ENCODE results near the gene DDX1.

Gene DDX1

DNA sequence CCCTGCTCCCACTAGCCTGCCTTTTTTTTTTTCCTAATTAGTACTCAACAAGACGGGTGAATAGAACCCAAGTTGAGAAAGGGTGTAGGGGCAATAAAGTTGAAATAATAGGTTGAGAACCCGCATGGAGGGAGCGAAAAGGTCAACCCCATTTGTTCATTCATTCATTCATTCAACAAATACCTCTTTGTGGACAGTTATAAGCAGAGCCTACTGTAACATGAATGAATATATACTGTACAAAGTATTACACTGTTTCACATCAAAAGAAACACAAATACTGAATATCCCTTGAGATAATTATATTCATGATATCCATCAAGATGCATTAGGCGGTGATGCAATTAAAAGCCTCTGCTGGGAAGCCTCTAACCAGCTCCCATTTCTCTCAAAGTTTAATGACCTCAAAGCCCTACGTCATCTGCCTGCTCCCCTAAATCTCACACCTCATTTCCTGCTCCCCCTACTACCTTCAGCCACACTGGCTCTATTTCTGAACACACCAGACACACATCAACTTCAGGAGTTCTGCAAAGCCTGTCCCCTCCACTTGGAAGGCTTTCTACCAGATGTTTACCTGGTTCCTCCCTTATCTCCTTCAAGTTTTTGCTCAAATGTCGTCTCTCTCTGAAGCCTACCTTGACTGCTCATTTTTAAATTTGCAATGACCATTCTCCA is 29.2 kb upstream of the DDX1 start:
- DNase-seq, result no peak

- DNase-seq, result no peak
Observed at GRCh38 chr2:15563227-15564100, 28.2 kb upstream of the DDX1 start.

GRCh38 chr2:15565392-15565791 is 26.3 kb upstream of the DDX1 start:
- no peak for DNase-seq

DNA sequence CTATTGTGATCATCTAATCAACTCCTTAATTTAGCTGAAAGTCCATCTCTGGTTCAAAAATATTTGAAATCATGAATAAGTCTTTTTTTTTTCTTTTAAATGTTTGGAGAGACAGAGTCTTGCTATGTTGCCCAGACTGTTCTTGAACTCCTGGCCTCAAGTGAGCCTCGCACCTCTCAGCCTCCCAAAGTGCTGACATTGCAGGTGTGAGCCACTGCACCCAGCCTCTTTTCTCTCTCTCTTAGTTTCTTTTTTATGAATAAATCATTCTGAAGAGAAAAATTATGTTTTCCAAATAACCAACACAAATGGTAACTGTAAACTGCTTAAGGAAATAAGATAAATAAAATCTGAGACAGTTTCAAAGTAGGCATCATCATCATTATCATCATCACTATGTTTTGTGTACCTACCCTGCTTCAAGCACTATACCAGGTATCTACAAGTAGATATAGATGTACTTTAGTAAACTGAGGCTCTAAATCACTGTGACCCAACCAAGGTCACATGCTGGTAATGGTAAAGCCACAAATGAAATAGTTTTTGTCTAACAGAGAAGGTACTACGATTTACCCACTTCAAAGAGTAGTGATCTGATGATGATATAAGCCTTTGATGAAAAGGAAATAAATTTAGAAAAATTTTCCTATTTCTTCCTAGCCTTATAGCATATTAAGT is 25.5 kb upstream of the DDX1 start:
- DNase-seq, result no peak

GRCh38 chr2:15566912-15567311 is 24.8 kb upstream of the DDX1 start:
- DNase-seq, result no peak

DNA sequence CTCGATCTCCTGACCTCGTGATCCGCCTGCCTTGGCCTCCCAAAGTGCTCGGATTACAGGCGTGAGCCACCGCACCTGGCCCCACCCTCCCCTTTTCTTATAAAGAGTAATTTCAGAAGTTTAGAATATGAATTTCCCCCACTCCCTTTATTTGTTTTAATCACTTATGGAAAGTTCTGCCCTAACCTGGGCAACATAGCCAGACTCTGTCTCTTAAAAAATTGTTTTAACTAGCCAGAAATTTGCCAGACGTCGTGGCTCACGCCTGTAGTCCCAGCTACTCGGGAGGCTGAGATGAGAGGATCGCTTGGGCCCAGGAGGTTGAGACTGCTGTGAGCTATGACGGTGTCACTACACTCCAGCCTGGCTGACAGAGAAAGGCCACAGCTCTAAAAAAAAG is 22.8 kb upstream of the DDX1 start:
- no peak for DNase-seq

DNA sequence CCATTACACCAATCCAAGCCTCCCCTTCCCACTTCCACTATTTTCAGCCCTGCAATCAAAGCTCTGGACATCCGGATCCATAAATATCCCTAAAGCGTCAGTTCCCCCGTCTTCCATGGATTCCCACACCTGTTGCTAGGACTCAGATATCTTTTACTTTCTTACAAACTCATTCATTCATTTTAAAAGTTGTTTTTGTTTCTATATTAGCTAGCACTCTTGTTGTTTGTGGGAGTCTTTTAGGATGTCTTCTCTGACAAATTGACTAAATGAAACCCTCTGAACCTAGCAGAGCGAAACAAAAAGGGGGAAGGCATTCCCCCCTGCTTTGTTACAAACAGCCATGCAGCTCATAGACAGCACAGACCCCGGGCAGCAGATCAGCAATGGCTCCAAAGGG is 21.6 kb upstream of the DDX1 start:
- no peak for DNase-seq

DNA sequence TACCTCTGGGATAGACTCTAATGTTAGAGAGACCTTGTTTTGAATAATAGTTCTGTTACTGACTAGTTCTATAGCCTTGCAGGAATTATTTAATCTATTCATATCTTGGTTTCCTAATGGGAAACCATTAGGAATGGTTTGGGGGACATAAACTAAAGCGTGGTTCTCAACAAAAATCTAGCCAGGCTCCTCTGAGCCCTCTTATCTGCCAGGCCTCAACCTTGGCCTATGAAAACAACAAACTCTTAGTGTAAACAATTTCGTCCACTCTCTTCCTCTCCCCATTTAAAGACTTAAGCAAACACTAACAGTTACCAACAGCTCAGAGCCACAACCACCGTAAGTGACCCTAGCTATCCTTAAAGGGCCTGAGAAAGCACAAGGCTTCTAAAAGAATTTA is 19.9 kb upstream of the DDX1 start:
- no peak for DNase-seq

DNA sequence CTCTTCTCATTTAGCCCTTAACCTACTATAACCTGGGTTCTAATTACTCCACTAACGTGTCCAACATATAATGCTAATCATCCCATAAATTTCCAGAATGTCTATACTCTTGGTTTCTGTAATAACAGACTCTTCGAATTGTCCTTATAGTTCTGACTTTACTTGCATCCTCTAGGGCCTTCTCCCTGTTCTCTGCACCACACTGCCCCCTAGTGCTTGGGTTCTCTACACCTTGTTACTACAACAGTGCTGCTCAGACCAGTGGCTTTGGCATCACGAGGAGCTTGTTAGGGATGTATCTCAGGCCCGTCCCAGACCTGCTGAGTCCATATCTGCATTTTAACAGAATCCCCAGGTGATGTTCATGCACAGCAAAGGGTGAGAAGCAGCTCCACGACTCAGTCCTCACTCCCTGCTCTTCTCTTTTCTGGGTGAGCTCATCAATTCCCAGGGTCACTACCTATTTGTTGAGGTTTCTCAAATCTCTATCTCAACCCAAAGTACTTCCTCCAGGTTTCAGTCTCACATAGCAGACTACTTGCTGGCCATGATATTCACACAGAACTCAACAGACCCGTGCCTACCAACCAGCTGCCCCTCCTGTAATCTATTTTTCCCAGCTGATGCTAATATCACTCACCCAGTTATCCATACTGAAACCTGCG is 14.5 kb upstream of the DDX1 start:
- DNase-seq, result peak; percentile 91

GRCh38 chr2:15579641-15580040 is 12.0 kb upstream of the DDX1 start:
- no peak for DNase-seq

DNA sequence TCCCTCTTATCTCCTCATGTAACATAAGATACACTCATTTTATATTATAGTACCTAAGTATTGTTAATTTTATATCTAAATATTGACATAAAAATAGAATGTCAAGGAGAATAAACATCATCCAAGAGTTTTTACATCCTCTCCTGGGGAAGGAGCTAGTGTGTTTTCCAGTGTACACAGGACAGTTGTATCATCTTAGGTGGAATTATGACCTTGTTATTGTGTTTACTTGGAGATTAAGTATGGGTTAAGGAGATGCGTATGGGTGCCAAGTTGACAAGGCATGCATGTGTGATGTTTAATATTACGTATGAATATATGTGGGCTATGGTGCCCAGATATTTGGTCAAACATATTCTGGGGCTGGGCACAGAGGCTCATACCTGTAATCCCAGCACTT is 11.2 kb upstream of the DDX1 start:
- DNase-seq, result no peak

- no peak for DNase-seq
Observed at GRCh38 chr2:15582710-15583357, 8.8 kb upstream of the DDX1 start.

GRCh38 chr2:15583826-15584225 is 7.8 kb upstream of the DDX1 start:
- DNase-seq, result no peak

GRCh38 chr2:15584316-15584715 is 7.4 kb upstream of the DDX1 start:
- no peak for DNase-seq

DNA sequence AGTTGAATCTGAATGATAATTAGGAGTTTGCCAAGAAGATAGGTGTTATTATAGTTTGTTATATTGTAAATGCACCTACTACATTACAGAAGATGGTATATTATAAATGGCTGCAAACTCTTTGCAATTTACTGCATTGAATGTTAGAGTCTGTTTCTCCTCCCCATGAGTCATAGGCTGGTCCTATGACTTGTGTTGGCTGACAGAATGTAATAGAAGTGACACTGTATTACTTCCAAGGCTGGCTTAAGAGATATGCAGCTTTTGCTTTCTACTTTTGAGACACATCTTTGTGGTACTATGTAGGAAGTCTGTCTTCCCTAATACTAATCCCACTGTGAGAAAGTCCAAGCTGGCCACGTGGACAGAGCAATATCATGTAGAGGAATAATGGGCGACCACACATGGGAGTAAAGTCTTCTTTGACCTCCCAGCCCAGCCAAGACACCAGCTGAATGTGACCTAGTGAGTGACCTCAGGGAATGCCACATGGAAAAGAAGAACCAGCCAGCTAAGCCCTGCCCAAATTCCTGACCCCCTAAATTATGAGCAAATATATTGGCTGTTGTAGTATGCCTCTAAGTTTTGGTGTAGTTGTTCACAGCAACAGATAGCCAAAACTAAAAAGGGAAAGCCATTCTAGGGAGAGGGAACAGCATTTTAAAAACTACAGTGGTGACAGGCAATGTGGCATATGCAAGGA is 6.8 kb upstream of the DDX1 start:
- DNase-seq, result no peak

- DNase-seq, result peak; percentile 38
Observed at GRCh38 chr2:15588329-15588919, 3.2 kb upstream of the DDX1 start.

DNA sequence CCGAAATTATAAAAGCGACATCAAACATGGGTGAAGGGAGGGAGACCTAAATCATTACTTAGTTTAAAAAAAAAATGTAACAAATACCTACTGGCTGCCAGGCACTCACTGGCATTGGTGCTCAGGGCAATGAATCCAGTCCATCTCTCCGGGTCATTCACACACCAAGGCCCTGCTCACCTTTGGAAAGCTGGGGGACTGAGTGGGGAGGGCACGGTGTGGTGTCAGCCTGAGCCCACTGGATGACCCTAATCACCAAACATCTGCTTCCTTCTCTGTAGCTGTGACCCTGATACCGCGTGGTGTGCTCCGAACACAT is 336 bp upstream of the DDX1 start:
- no peak for DNase-seq

DNA sequence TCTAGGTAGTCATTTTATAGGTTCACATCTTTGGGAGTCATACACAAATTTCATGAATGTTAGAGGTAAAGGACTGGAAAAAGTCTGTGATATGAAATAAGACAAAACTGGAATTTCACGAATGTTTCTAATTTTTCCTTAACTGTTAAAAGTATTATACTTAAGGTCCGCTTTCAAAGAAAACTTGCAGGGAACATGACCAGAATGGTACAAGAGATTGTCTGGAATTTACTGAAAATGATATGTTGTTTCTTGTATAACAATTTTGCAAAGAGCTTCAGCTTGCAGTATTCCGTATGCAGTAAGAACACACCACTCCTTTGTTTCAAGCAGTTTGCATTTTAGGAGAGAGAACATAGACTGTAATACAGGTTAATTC is 1.6 kb downstream of the DDX1 start:
- no peak for DNase-seq

- no peak for DNase-seq
Observed at GRCh38 chr2:15594291-15595256, 2.9 kb downstream of the DDX1 start.

DNA sequence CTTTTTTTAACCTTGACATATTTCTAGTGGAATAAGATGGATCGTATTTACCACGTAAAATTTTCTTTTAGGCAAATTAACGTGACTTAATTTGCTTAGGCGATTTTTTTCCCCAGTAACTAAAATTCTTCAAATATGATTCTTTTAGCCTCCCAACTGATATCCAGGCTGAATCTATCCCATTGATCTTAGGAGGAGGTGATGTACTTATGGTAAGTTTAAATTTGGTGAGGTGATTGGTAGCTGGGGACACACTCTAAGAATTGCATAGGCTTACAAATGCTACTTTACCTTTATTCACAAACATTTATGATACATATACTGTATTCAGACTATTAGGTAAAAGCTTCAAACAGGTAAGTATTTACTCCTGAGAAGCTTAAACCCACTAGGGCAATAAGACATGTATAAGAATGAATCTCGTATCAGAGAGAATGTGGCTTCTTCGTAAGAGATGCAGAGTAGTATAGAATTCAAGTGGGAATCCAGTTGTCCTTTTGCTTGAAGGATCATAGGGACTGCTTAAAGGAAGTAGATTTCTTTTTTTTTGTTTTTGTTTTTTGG is 3.8 kb downstream of the DDX1 start:
- no peak for DNase-seq
